A549 (cell line): ENCODE data around the gene CLEC16A. TPM values are rescaled to one million over a fixed set of nuclear protein-coding genes. Genes with fewer than 3 reads are reported as not detected.

Experiments used
- ATAC-seq, 2 experiments: fragments of 200-7000 bp in 1 of 2; fragments of >200 bp in 1 of 2; cut with Nextera tagmentation in 1 of 2; cut with Tn5 transposase in 1 of 2; 3 replicates each; pipeline versions ENCODE4 v1.8.0 to v1.9.1; 2018 to 2020; ENCODE audit warnings: mild to moderate bottlenecking in 1 of 2, moderate library complexity in 1 of 2
- CTCF ChIA-PET: fragments of 300-600 bp; sonication (Branson Sonifier 250); formaldehyde crosslinking; extraction: SDS; loops from one replicate; lab custom pipeline; 2021; ENCODE audit warnings: antibody characterized with exemption, inconsistent platforms; lab: Yijun Ruan, JAX
- POLR2A ChIA-PET: fragments of 350-600 bp; formaldehyde crosslinking; extraction: SDS; loops from one replicate; lab custom pipeline; 2021; ENCODE audit warnings: antibody characterized with exemption, inconsistent platforms; lab: Yijun Ruan, JAX
- DNase-seq, 2 experiments: peaks; one replicate each; pipeline versions ENCODE4 v3.0.0 to v3.0.0-alpha.2; 2011 to 2016; ENCODE audit warnings: low read depth in 1 of 2, low spot score in 1 of 2
- FAIRE-seq: peaks from 2 replicates; lab custom pipeline; 2011; peaks lifted over from hg19 to GRCh38; lab: Jason Lieb, UNC
- H3K27ac ChIP-seq, 2 experiments: fragments of >200 bp; sonication (Bioruptor Twin); formaldehyde crosslinking; 3 replicates each; pipeline ENCODE4 v1.5.1; 2016 to 2017
- H3K4me1 ChIP-seq: fragments of >200 bp; sonication (Bioruptor Twin); formaldehyde crosslinking; 3 replicates; pipeline ENCODE4 v1.6.1; 2016
- H3K4me2 ChIP-seq: fragments of >200 bp; sonication (Bioruptor Twin); formaldehyde crosslinking; 3 replicates; pipeline ENCODE4 v1.6.1; 2016
- H3K4me3 ChIP-seq: fragments of >200 bp; sonication (Bioruptor Twin); formaldehyde crosslinking; 3 replicates; pipeline ENCODE4 v1.5.1; 2016
- H3K9me3 ChIP-seq: fragments of >200 bp; sonication (Bioruptor Twin); formaldehyde crosslinking; 3 replicates; pipeline ENCODE4 v1.6.1; 2016
- BHLHE40 ChIP-seq: IDR thresholded peaks from 2 replicates; pipeline ENCODE4 v1.6.1; 2012; ENCODE audit warnings: low read depth, low read length, inconsistent platforms
- E2F6 ChIP-seq: IDR thresholded peaks from 2 replicates; pipeline ENCODE4 v1.6.1; 2012; ENCODE audit warnings: low read depth, borderline replicate concordance
- EHMT2 ChIP-seq: fragments of 200-600 bp; sonication (generic); IDR thresholded peaks from 2 replicates; pipeline ENCODE4 v1.6.1; 2016; ENCODE audit warnings: antibody characterized with exemption, low read depth, mild to moderate bottlenecking, moderate library complexity
- FOSB ChIP-seq: fragments of 250-450 bp; sonication (Bioruptor Pico); IDR thresholded peaks from 2 replicates; pipeline ENCODE4 v1.5.0; 2020; ENCODE audit warnings: mild to moderate bottlenecking, moderate library complexity
- FOSL2 ChIP-seq, 2 experiments: fragments of 450-650 bp in 1 of 2; fragments of >200 bp in 1 of 2; sonication (Bioruptor Twin) in 1 of 2; formaldehyde crosslinking; IDR thresholded peaks; 2 replicates each; pipeline versions ENCODE4 v1.5.0 to v1.6.1; 2016 to 2020; ENCODE audit warnings: mild to moderate bottlenecking in 1 of 2, moderate library complexity in 1 of 2
- GATA3 ChIP-seq: IDR thresholded peaks from 2 replicates; pipeline ENCODE4 v1.6.1; 2012; ENCODE audit warnings: borderline replicate concordance
- HDAC2 ChIP-seq: fragments of 200-600 bp; sonication (generic); IDR thresholded peaks from 2 replicates; pipeline ENCODE4 v1.6.1; 2016
- HEYL ChIP-seq: fragments of 250-450 bp; sonication (Bioruptor Pico); IDR thresholded peaks from 2 replicates; pipeline ENCODE4 v1.8.0; 2021; ENCODE audit warnings: mild to moderate bottlenecking, moderate library complexity
- JUNB ChIP-seq: fragments of >200 bp; sonication (Bioruptor Twin); formaldehyde crosslinking; IDR thresholded peaks from 2 replicates; pipeline ENCODE4 v1.6.1; 2016
- KDM1A ChIP-seq: fragments of 200-600 bp; sonication (generic); IDR thresholded peaks from 2 replicates; pipeline ENCODE4 v1.6.1; 2016; ENCODE audit warnings: low read depth, mild to moderate bottlenecking
- NR3C1 ChIP-seq: fragments of >200 bp; sonication (Bioruptor Twin); formaldehyde crosslinking; IDR thresholded peaks from 3 replicates; pipeline ENCODE4 v1.6.1; 2017
- PBX3 ChIP-seq: IDR thresholded peaks from 2 replicates; pipeline ENCODE4 v1.6.1; 2012
- REST ChIP-seq: fragments of 200-600 bp; sonication (generic); IDR thresholded peaks from 2 replicates; pipeline ENCODE4 v1.6.1; 2016; ENCODE audit warnings: antibody characterized with exemption, mild to moderate bottlenecking, moderate library complexity
- RNF2 ChIP-seq: fragments of 200-600 bp; sonication (generic); IDR thresholded peaks from 2 replicates; pipeline ENCODE4 v1.6.1; 2016; ENCODE audit warnings: low read depth, mild to moderate bottlenecking, antibody characterized with exemption, moderate library complexity, borderline replicate concordance
- SREBF2 ChIP-seq: fragments of 450-650 bp; IDR thresholded peaks from 2 replicates; pipeline ENCODE4 v1.6.1; 2014; ENCODE audit warnings: mild to moderate bottlenecking, moderate library complexity
- TP53 ChIP-seq: fragments of 250-450 bp; sonication (Bioruptor Pico); IDR thresholded peaks from 2 replicates; pipeline ENCODE4 v1.5.0; 2021; ENCODE audit warnings: mild to moderate bottlenecking, moderate library complexity
- ZFP36 ChIP-seq: fragments of 450-650 bp; IDR thresholded peaks from 2 replicates; pipeline ENCODE4 v1.6.1; 2014; ENCODE audit warnings: borderline replicate concordance; ENCODE audit not compliant: partially characterized antibody
- WGBS: methylation state at CpG from one replicate; pipeline ENCODE4 v1.1.6; 2017; ENCODE audit errors: missing lambda C conversion rate; 5-methylcytosine and 5-hydroxymethylcytosine counted together
- polyA plus RNA-seq, 4 experiments: library from polyadenylated mRNA; depleted of rRNA in 3 of 4; stranded (reverse); fragments of >200 nt; fragmentation: RNase III in 1 of 4; extraction: RNeasy Plus Mini Kit Qiagen cat#74134 plus additional on column Dnase treatment in 1 of 4; gene quantifications; 2 replicates in 3 of 4; 3 replicates in 1 of 4; pipeline ENCODE4 v1.2.3, GENCODE V29; 2011 to 2017
- TF ChIP-seq, protein P1 (sequence below): fragments of 150-350 bp; IDR thresholded peaks from 2 replicates; pipeline ENCODE4 v1.6.1; 2014; ENCODE audit warnings: low read depth, mild to moderate bottlenecking, low read length
- TF ChIP-seq, protein P2 (sequence below): fragments of 250-450 bp; sonication (Bioruptor Pico); IDR thresholded peaks from 2 replicates; pipeline ENCODE4 v1.5.0; 2021; ENCODE audit warnings: mild to moderate bottlenecking, moderate library complexity, borderline replicate concordance

CLEC16A gene
- polyA plus RNA-seq, 2 of the 4 experiments (the other 2 are of a cell fraction), result 8.3 to 10.4 TPM

DNA sequence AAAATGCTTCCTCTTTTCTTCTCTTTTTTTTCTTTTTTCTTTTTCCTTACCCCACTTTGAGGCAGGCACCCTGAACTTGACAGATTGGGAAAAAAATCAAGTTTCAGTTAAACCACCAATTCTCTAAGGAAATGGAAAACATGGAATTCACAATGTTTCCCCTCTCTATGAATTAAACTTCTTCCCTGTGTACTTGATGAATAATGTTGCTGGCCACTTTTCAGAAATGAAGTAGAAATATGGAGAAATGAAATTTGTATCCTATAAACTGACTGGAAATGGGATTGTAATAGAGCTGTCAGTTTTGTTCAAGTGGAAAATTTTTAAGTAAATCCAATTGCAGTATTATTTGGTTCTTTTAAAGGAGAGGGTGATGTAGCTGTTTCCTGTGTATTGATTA is 129.8 kb downstream of the CLEC16A start:
- CTCF ChIA-PET, result interaction anchor here (1.1 to 1.5 kb wide), 2 partner anchors 9 to 120 kb away, joined by 3 to 4 read pairs; no protein-coding TSS in a partner anchor
- Histone ChIP-seq H3K27ac (no peak overlapping the region), H3K4me3 (no peak overlapping the region), H3K9me3 (no peaks in the 10 kb centered on the region), H3K4me1 (no peaks in the 10 kb centered on the region), H3K4me2 (no peak overlapping the region)
- DNase-seq (no peak), FAIRE-seq (no peak), ATAC-seq (no peak)
- POLR2A ChIA-PET, result no interaction called here
- TF ChIP-seq, protein P1, sequence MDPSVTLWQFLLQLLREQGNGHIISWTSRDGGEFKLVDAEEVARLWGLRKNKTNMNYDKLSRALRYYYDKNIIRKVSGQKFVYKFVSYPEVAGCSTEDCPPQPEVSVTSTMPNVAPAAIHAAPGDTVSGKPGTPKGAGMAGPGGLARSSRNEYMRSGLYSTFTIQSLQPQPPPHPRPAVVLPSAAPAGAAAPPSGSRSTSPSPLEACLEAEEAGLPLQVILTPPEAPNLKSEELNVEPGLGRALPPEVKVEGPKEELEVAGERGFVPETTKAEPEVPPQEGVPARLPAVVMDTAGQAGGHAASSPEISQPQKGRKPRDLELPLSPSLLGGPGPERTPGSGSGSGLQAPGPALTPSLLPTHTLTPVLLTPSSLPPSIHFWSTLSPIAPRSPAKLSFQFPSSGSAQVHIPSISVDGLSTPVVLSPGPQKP, result no peak
- TF ChIP-seq NR3C1, result no peak
- no peak for TF ChIP-seq EHMT2
- no peak for TF ChIP-seq GATA3

GRCh38 chr16:11075163-11075562 is 130.8 kb downstream of the CLEC16A start:
- H3K27ac ChIP-seq, result no peak overlapping the region
- TF ChIP-seq REST (no peak), BHLHE40 (no peak), ZFP36 (no peak), RNF2 (no peak), EHMT2 (no peak), HEYL (CRISPR knock-in tag) (no peak), KDM1A (no peak), FOSB (CRISPR knock-in tag) (no peak), JUNB (no peak), SREBF2 (no peak), HDAC2 (no peak), E2F6 (no peak), PBX3 (no peak), TP53 (CRISPR knock-in tag) (no peak), FOSL2 (IDR thresholded peaks at IDR 0.05) (no peak), FOSL2 (CRISPR knock-in tag; IDR thresholded peaks at IDR 0.05) (no peak)
- TF ChIP-seq, protein P2, sequence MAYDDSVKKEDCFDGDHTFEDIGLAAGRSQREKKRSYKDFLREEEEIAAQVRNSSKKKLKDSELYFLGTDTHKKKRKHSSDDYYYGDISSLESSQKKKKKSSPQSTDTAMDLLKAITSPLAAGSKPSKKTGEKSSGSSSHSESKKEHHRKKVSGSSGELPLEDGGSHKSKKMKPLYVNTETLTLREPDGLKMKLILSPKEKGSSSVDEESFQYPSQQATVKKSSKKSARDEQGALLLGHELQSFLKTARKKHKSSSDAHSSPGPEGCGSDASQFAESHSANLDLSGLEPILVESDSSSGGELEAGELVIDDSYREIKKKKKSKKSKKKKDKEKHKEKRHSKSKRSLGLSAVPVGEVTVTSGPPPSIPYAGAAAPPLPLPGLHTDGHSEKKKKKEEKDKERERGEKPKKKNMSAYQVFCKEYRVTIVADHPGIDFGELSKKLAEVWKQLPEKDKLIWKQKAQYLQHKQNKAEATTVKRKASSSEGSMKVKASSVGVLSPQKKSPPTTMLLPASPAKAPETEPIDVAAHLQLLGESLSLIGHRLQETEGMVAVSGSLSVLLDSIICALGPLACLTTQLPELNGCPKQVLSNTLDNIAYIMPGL (CRISPR knock-in tag), result no peak
- TF ChIP-seq, protein P1, result no peak
- no peaks in the 10 kb centered on the region for H3K9me3 ChIP-seq
- H3K4me3 ChIP-seq, result no peak overlapping the region
- FAIRE-seq, result no peak
- no peak for DNase-seq
- no peak for ATAC-seq
- POLR2A ChIA-PET, result no interaction called here
- no peaks in the 10 kb centered on the region for H3K4me1 ChIP-seq
- H3K4me2 ChIP-seq, result no peak overlapping the region
- CTCF ChIA-PET, result interaction anchor here (1.0 kb wide), 1 partner anchor 179 kb away, joined by 3 read pairs; no protein-coding TSS in a partner anchor
- 68% methylated on average over 4 of the region's 4 CpGs for WGBS
